CD4-positive, alpha-beta T cell treated with Interleukin-1 beta for 1 hour (primary cell): ENCODE results near the gene NBPF1.
A peak's percentile ranks its signal among the peaks of the same experiment; 100 is the strongest.
"Not testable (repeated sequence)": the region's sequence is repeated elsewhere in the genome, so short reads cannot be mapped to it uniquely, and the experiment has no call there.

Source experiments
- DNase-seq, 2 donors: peaks; one replicate each; pipeline ENCODE4 v3.0.0-alpha.2; 2020 to 2022

Gene NBPF1

GRCh38 chr1:16540421-16540893, 72.9 kb downstream of the NBPF1 start:
- DNase-seq = not testable (repeated sequence)

- DNase-seq = not testable (repeated sequence)
Observed at GRCh38 chr1:16537528-16537927, 75.8 kb downstream of the NBPF1 start.

- DNase-seq = not testable (repeated sequence)
Observed at GRCh38 chr1:16536796-16537195, 76.6 kb downstream of the NBPF1 start.

- not testable (repeated sequence) for DNase-seq
Observed at GRCh38 chr1:16535898-16536297, 77.5 kb downstream of the NBPF1 start.

GRCh38 chr1:16535487-16535886, 77.9 kb downstream of the NBPF1 start:
- not testable (repeated sequence) for DNase-seq

GRCh38 chr1:16534829-16535456, 78.4 kb downstream of the NBPF1 start:
- peak; percentile 20 to 30 for DNase-seq

- peak in 1 of 2 donors; percentile 14 for DNase-seq
Observed at GRCh38 chr1:16534239-16534828, 79.0 kb downstream of the NBPF1 start.

- not testable (repeated sequence) for DNase-seq
Observed at GRCh38 chr1:16532235-16532991, 81.0 kb downstream of the NBPF1 start.

- not testable (repeated sequence) for DNase-seq
Observed at GRCh38 chr1:16528338-16528737, 85.0 kb downstream of the NBPF1 start.

- not testable (repeated sequence) for DNase-seq
Observed at GRCh38 chr1:16525769-16526168, 87.6 kb downstream of the NBPF1 start.

- not testable (repeated sequence) for DNase-seq
Observed at GRCh38 chr1:16521679-16522078, 91.7 kb downstream of the NBPF1 start.

GRCh38 chr1:16521288-16521583, 92.1 kb downstream of the NBPF1 start:
- DNase-seq = no peak

GRCh38 chr1:16520435-16521287, 92.7 kb downstream of the NBPF1 start:
- not testable (repeated sequence) for DNase-seq

- DNase-seq = not testable (repeated sequence)
Observed at GRCh38 chr1:16519255-16519951, 94.0 kb downstream of the NBPF1 start.

GRCh38 chr1:16518913-16519254, 94.5 kb downstream of the NBPF1 start:
- DNase-seq = not testable (repeated sequence)

GRCh38 chr1:16516694-16517410, 96.5 kb downstream of the NBPF1 start:
- DNase-seq = not testable (repeated sequence)

GRCh38 chr1:16514107-16515055, 99.0 kb downstream of the NBPF1 start, which contains the start of gene RNU1-1:
RNU1-1 (minus strand) TSS chr1:16514285.
- peak; percentile 78 to 79 for DNase-seq

- peak; percentile 74 to 77 for DNase-seq
Observed at GRCh38 chr1:16513412-16514106, 99.8 kb downstream of the NBPF1 start.

- peak; percentile 25 to 48 for DNase-seq
Observed at GRCh38 chr1:16512624-16513411, 100.5 kb downstream of the NBPF1 start.
